Body of pancreas (tissue), 4 donors: ENCODE results near the gene EDNRA.

Experiments used
- POLR2A ChIP-seq, 3 donors: fragments of 450-650 bp; IDR thresholded peaks; one replicate each; pipeline ENCODE4 v1.6.1; 2016; ENCODE audit warnings: antibody characterized with exemption in 3 of 3, mild to moderate bottlenecking in 2 of 3
- TF ChIP-seq, protein P1 (sequence below), 7 experiments: fragments of 450-650 bp in 4 of 7; fragments of 200-600 bp in 3 of 7; sonication (generic) in 3 of 7; IDR thresholded peaks; one replicate each; pipeline ENCODE4 v1.5.1; 2016 to 2019; ENCODE audit warnings: antibody characterized with exemption in 7 of 7

DNA sequence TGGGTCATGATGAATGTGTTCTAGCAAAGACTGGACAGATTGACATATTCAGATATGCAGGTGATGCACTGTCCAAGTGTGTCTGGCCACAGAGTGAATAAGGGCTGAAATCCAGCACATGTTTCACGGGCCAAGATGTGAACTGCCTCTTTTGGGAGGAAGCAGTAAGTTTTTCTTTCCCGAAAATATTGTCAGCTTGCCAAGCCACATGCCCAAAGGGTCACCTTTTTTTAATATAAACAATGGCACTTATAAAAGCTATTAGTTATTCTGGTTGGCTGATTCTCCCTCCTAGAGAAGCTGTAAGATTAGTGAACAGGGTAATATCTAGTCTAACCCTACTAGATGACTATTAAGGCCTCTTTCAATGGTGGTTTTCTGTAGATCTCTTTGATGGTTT is 1.5 kb upstream of the EDNRA start:
- TF ChIP-seq POLR2A (IDR thresholded peaks at IDR 0.05) = no peak
- TF ChIP-seq, protein P1, sequence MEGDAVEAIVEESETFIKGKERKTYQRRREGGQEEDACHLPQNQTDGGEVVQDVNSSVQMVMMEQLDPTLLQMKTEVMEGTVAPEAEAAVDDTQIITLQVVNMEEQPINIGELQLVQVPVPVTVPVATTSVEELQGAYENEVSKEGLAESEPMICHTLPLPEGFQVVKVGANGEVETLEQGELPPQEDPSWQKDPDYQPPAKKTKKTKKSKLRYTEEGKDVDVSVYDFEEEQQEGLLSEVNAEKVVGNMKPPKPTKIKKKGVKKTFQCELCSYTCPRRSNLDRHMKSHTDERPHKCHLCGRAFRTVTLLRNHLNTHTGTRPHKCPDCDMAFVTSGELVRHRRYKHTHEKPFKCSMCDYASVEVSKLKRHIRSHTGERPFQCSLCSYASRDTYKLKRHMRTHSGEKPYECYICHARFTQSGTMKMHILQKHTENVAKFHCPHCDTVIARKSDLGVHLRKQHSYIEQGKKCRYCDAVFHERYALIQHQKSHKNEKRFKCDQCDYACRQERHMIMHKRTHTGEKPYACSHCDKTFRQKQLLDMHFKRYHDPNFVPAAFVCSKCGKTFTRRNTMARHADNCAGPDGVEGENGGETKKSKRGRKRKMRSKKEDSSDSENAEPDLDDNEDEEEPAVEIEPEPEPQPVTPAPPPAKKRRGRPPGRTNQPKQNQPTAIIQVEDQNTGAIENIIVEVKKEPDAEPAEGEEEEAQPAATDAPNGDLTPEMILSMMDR (IDR thresholded peaks at IDR 0.05) = no peak
